ENCODE results near the gene PLEKHB2. TPM values are rescaled to one million over a fixed set of nuclear protein-coding genes. Genes with fewer than 3 reads are reported as not detected.
"Not testable (repeated sequence)": the region's sequence is repeated elsewhere in the genome, so short reads cannot be mapped to it uniquely, and the experiment has no call there.

Gene PLEKHB2
- total and polyA plus RNA-seq, 3 donors from 2014 or later, result 86.5 to 126 (median 109) TPM

DNA sequence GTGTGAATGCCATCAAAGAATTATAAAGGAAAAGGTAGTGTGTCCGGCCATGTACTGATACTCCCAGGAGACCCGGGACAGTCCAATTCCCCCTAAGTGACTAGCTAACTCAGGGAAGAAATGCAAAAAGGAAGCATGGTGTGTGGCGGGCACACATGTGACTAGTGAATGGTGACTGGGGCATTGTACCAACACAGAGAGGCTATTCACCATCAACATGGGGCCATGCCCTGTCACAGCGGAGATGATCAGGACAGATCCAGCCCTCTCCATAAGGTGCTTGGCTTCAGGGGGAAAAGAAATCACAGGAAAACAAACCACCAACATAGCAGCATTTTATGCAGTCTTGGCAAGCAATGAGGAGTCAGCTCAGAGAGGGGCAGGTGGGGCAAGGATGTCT lies 46.2 kb upstream of the PLEKHB2 start:
- DNase-seq, result no peak
- TF ChIP-seq CTCF (IDR thresholded peaks at IDR 0.05) (no peak), POLR2A (IDR thresholded peaks at IDR 0.05) (no peak)
- H3K9me3 ChIP-seq, result no peaks in the 10 kb centered on the region
- peak overlapping the region in 1 of 2 donors; percentile 9 for H3K27ac ChIP-seq
- no peaks in the 10 kb centered on the region for H3K36me3 ChIP-seq (ENCODE audit: low read depth, missing control alignments)
- intact Hi-C loops (cut with DNase I; ENCODE audit: low total_unique reads), result no loop called here
- 86 to 88% methylated on average over 4 of the region's 4 CpGs for WGBS, 2 donors
- H3K4me1 ChIP-seq, result peaks cover 34% of the 10 kb centered on the region
- H3K4me3 ChIP-seq, result no peak overlapping the region
- no peaks in the 10 kb centered on the region for H3K27me3 ChIP-seq

DNA sequence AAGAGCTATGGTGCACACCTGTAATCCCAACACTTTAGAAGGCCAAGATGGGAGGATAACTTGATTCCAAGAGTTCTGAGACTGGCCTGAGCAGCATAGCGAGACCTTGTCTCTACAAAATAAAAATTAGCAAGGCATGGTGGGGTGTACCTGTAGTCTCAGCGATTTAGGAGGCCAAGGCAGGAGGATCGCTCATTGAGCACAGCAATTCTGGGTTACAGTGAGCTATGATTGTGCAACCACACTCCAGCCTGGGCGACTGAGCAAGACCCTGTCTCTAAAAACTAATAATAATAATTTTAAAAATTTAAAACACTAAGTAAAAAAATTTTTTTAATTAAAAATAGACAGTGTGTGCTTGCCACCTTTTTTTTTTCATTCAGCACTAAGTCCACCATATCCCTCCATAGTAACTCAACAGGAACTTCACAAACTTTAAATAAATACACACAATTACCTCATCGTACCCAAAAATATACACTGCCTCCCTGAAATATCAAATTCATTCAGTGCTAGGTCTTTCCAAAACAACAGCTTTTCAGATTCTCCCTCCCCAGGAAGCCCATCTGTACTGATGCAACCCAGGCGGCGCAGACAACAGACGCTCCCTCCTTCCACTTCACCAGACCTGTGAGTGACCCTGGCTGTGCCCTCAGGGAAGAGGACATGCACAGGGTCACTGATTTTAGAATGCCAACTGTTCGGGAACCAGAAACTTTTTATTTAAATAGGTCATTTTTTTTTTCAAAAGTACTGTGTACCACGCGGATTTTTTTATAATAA lies 41.4 kb upstream of the PLEKHB2 start:
- no peaks in the 10 kb centered on the region for H3K9me3 ChIP-seq
- no peaks in the 10 kb centered on the region for H3K36me3 ChIP-seq (ENCODE audit: low read depth, missing control alignments)
- no peaks in the 10 kb centered on the region for H3K27me3 ChIP-seq
- H3K4me3 ChIP-seq, result no peak overlapping the region
- intact Hi-C loops (cut with DNase I; ENCODE audit: low total_unique reads), result no loop called here
- no peak for DNase-seq
- peaks cover 25% of the 10 kb centered on the region for H3K4me1 ChIP-seq
- WGBS, 2 donors, result 77% methylated on average over 11 of the region's 11 CpGs
- TF ChIP-seq CTCF (IDR thresholded peaks at IDR 0.05), result no peak
- TF ChIP-seq POLR2A (IDR thresholded peaks at IDR 0.05), result no peak
- no peak overlapping the region for H3K27ac ChIP-seq

DNA sequence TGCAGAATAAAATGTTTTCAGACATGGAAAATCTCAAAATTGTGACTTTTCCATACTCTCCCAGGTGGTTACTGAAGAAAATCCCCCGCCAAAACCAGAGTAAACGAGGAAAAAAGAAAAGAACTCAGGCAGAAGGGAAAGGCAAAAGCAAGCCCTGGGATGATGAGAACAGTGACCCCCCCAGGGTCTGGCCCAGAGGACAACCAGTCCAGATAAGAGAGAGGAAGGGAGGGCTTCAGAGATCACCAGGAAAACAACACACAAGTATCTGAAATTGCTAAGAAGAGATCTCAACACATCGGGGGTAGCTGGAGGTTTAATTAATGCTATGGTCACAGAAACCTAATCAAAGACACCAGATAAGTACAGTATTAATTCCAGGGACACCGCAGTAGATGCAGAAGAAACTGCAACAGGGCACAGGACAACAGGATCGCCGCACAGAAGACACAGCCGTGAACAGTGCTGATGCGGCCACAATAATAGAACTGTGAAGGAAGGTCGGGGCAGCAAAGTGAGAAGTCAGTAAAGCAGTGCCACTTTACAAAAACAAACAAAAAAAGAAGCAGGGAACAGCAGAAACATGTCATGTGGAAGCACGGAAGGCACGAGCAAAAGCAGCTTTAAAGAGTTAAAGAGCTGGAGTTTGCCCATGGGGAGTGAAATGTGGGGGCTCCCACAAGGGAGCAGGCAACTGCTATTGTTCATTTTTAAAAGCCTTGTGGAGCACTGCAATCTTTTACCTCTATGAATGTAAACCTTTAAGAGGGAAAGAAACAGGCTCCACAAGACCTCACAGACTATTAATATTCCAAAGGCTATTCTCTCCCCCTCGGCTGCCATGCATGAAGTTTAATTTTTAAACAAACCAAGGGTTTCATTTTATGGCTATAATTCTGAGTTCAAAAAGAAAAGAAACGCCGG lies 40.3 kb upstream of the PLEKHB2 start:
- H3K4me1 ChIP-seq, result peaks cover 25% of the 10 kb centered on the region
- DNase-seq, result no peak
- no peak overlapping the region for H3K4me3 ChIP-seq
- 48 to 55% methylated on average over 14 of the region's 14 CpGs for WGBS, 2 donors
- intact Hi-C loops (cut with DNase I; ENCODE audit: low total_unique reads), result no loop called here
- no peak overlapping the region for H3K27ac ChIP-seq
- no peak for TF ChIP-seq CTCF (IDR thresholded peaks at IDR 0.05)
- TF ChIP-seq POLR2A (IDR thresholded peaks at IDR 0.05), result no peak
- no peaks in the 10 kb centered on the region for H3K27me3 ChIP-seq
- no peaks in the 10 kb centered on the region for H3K36me3 ChIP-seq (ENCODE audit: low read depth, missing control alignments)
- H3K9me3 ChIP-seq, result no peaks in the 10 kb centered on the region

DNA sequence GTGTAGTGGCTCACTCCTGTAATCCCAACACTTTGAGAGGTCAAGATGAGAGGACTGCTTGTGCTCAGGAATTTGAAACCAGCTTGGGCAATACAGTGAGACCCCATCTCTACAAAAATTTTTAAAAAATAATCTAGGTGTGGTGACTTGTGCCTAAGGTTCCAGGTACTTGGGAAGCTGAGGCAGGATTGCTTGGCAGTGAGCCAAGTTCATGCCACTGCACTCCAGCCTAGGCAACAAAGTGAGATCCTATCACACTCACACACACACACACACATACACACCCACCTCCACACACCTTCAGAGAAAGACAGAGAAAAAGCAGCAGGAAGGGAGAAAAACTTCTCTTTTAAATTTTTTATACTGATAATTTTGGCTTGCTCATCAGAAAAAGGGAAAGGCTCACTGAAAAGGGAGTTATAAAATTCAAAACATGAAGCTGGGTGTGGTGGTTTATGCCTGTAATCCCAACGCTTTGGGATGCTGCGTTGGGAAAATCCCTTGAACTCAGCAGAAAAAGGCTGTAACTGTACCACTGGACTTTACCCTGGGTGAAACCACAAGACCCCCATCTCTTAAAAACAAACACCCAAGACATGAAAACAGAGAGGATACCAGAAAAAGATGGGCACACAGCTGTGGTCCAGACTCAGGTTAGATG lies 37.5 kb upstream of the PLEKHB2 start:
- intact Hi-C loops (cut with DNase I; ENCODE audit: low total_unique reads), result no loop called here
- no peaks in the 10 kb centered on the region for H3K9me3 ChIP-seq
- 42 to 54% methylated on average over 2 of the region's 2 CpGs for whole genome bisulfite sequencing, 2 donors
- H3K36me3 ChIP-seq (ENCODE audit: low read depth, missing control alignments), result no peaks in the 10 kb centered on the region
- H3K27ac ChIP-seq, result no peak overlapping the region
- TF ChIP-seq POLR2A (IDR thresholded peaks at IDR 0.05), result no peak
- no peak for TF ChIP-seq CTCF (IDR thresholded peaks at IDR 0.05)
- H3K27me3 ChIP-seq, result no peaks in the 10 kb centered on the region
- no peak overlapping the region for H3K4me3 ChIP-seq
- H3K4me1 ChIP-seq, result peaks cover 11% of the 10 kb centered on the region
- DNase-seq, result no peak

- H3K27ac ChIP-seq; H3K27me3 ChIP-seq; DNase-seq; H3K9me3 ChIP-seq; H3K36me3 ChIP-seq (ENCODE audit: low read depth, missing control alignments); intact Hi-C loops (cut with DNase I; ENCODE audit: low total_unique reads); H3K4me3 ChIP-seq: not testable (repeated sequence)
- 92 to 95% methylated on average over 6 of the region's 6 CpGs for WGBS, 2 donors
- peaks cover 10% of the 10 kb centered on the region for H3K4me1 ChIP-seq
These were observed 37.0 kb upstream of the PLEKHB2 start for GRCh38 chr2:131068172-131068571.

GRCh38 chr2:131075578-131075977 lies 29.6 kb upstream of the PLEKHB2 start:
- intact Hi-C loops (cut with DNase I; ENCODE audit: low total_unique reads); DNase-seq; H3K27me3 ChIP-seq; H3K4me3 ChIP-seq; H3K36me3 ChIP-seq (ENCODE audit: low read depth, missing control alignments); H3K9me3 ChIP-seq: not testable (repeated sequence)
- H3K4me1 ChIP-seq, result peaks cover 16% of the 10 kb centered on the region
- H3K27ac ChIP-seq, result peak overlapping the region in 1 of 2 donors; percentile 38
- WGBS, 2 donors, result 95 to 96% methylated on average over 15 of the region's 15 CpGs

Measured in testis (tissue), 3 donors.